Cardiac muscle cell (in vitro differentiated cells and primary cell): ENCODE results near the gene PGGT1B. TPM values are rescaled to one million over a fixed set of nuclear protein-coding genes. Genes with fewer than 3 reads are reported as not detected.

ENCODE experiments used
- DNase-seq, 2 donors: peaks; one replicate each; pipeline versions ENCODE4 v3.0.0 to v3.0.0-alpha.2; 2010 to 2017; ENCODE audit warnings: low read depth in 1 of 2, low spot score in 1 of 2
- H3K27ac ChIP-seq: fragments of 200-600 bp; sonication (generic); 2 replicates; pipeline ENCODE4 v1.5.1; 2016
- H3K27me3 ChIP-seq: fragments of 200-600 bp; sonication (generic); 2 replicates; pipeline ENCODE4 v1.6.0; 2016; ENCODE audit warnings: control low read depth
- H3K36me3 ChIP-seq: fragments of 200-600 bp; sonication (generic); 2 replicates; pipeline ENCODE4 v1.5.1; 2016; ENCODE audit warnings: control low read depth
- H3K4me1 ChIP-seq: fragments of 200-600 bp; sonication (generic); 2 replicates; pipeline ENCODE4 v1.8.1; 2017; ENCODE audit warnings: low read depth, mild to moderate bottlenecking, mixed run types
- H3K4me3 ChIP-seq: fragments of 200-600 bp; sonication (generic); 2 replicates; pipeline ENCODE4 v1.5.1; 2016; ENCODE audit warnings: mild to moderate bottlenecking
- H3K9me3 ChIP-seq: fragments of 200-600 bp; sonication (generic); 2 replicates; pipeline ENCODE4 v1.5.1; 2017; ENCODE audit warnings: low read depth, mild to moderate bottlenecking, control low read depth
- polyA plus RNA-seq: library from polyadenylated mRNA; unstranded; fragments of >200 nt; fragmentation: Nextera tagmentation; extraction: Ambion mirVana; gene quantifications from 2 replicates; pipeline ENCODE4 v1.2.1, GENCODE V29; 2016
- total RNA-seq: library from RNA; depleted of rRNA; stranded (reverse); fragments of >200 nt; gene quantifications from 2 replicates; pipeline ENCODE4 v1.2.3, GENCODE V29; 2016
- TF ChIP-seq, protein P1 (sequence below): IDR thresholded peaks from 2 replicates; pipeline ENCODE4 v1.5.1; 2012; ENCODE audit warnings: low read depth, mild to moderate bottlenecking, low read length

The PGGT1B gene
- total and polyA plus RNA-seq, 2 experiments from 2014 or later, result 6.9 to 12.8 TPM

GRCh38 chr5:115170134-115170928 lies 92.3 kb downstream of the PGGT1B start:
- Histone ChIP-seq H3K36me3 (no peaks in the 10 kb centered on the region), H3K27ac (no peak overlapping the region), H3K9me3 (no peaks in the 10 kb centered on the region), H3K4me1 (no peaks in the 10 kb centered on the region), H3K27me3 (peaks cover 59% of the 10 kb centered on the region), H3K4me3 (peak overlapping the region; percentile 65)
- TF ChIP-seq, protein P1, sequence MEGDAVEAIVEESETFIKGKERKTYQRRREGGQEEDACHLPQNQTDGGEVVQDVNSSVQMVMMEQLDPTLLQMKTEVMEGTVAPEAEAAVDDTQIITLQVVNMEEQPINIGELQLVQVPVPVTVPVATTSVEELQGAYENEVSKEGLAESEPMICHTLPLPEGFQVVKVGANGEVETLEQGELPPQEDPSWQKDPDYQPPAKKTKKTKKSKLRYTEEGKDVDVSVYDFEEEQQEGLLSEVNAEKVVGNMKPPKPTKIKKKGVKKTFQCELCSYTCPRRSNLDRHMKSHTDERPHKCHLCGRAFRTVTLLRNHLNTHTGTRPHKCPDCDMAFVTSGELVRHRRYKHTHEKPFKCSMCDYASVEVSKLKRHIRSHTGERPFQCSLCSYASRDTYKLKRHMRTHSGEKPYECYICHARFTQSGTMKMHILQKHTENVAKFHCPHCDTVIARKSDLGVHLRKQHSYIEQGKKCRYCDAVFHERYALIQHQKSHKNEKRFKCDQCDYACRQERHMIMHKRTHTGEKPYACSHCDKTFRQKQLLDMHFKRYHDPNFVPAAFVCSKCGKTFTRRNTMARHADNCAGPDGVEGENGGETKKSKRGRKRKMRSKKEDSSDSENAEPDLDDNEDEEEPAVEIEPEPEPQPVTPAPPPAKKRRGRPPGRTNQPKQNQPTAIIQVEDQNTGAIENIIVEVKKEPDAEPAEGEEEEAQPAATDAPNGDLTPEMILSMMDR, result no peak
- DNase-seq, result peak in 1 of 2 donors; percentile 69

- Histone ChIP-seq H3K4me1 (no peaks in the 10 kb centered on the region), H3K27me3 (peaks cover 51% of the 10 kb centered on the region), H3K9me3 (no peaks in the 10 kb centered on the region), H3K4me3 (peak within 1 kb of the TSS; percentile 65), H3K36me3 (no peaks in the 10 kb centered on the region), H3K27ac (peak within 1 kb of the TSS; percentile 36)
- TF ChIP-seq, protein P1, result peak; percentile 25
- DNase-seq, result peak; percentile 94 to 95
Measured at GRCh38 chr5:115169487-115170133, 93.1 kb downstream of the PGGT1B start, which contains the start of gene TRIM36. Gene TRIM36 (minus strand): TSS chr5:115169908. CDS start chr5:115169634, 274 bp downstream.

DNA sequence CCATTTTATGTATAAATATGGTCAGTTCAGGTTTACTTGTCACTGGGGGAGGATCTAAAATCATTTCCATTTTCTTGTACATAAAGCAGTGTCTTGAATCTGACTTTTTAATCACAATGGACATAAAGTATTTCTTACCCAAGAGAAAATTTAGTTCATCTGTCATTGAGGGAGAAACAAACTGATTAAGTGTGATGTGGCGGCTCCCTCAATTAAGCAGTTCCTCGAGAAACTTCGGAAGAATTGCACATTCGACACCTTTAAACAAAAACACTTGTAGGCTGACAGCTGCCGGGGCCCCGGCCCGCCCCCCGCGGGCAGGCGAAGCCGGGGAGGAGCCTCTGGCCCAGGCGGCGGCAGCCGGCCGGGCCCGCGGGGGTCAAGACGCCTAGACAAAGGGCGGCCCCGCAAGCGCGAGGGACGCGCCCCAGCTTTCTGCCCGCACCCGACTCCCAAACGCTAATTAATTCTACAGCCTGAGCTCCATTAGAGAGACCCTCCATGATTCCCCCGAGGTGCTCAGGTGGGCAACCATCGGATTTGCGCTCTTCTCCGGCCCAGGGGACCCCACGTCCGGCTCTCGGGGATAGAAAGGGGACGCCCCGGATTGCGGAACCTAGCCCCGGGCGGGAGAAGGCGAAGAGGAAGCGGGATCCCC lies 93.7 kb downstream of the PGGT1B start:
- peak in 1 of 2 donors; percentile 12 for DNase-seq
- TF ChIP-seq, protein P1, result no peak
- Histone ChIP-seq H3K27ac (no peak overlapping the region), H3K4me1 (no peaks in the 10 kb centered on the region), H3K27me3 (peaks cover 45% of the 10 kb centered on the region), H3K4me3 (peak overlapping the region; percentile 65), H3K9me3 (no peaks in the 10 kb centered on the region), H3K36me3 (no peaks in the 10 kb centered on the region)

DNA sequence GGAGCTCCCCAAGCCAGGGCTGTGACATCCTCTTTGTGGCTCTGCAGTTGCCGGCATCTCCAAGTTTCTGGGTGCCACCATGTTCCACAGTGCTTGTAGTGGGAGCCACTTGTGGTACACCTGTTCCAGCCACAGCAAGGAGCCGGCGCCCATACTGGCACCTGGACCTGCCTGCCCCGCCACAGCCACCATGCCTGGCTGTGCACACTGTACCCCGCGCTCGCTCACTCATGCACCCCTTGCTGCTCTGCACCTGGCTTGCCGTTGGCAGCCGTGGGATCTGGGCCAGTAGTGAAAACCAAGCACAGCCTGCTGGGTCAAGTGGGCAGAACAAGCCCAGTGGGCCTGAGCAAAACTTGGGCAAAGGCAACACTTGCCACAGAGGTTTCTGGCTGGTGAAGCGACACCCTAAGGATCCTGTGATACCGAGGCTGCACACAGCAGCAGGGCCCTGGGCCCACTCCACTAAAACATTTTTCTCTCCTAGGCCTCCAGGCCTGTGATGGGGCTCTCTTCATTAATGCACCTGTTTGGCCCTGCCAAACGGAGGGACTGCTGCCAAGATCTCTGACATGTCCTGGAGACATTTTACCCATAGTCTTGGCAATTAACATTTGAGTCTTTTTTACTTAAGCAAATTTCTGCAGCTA lies 95.8 kb downstream of the PGGT1B start:
- Histone ChIP-seq H3K27me3 (peaks cover 24% of the 10 kb centered on the region), H3K4me3 (no peak overlapping the region), H3K9me3 (no peaks in the 10 kb centered on the region), H3K4me1 (no peaks in the 10 kb centered on the region), H3K27ac (no peak overlapping the region), H3K36me3 (no peaks in the 10 kb centered on the region)
- DNase-seq, result no peak
- TF ChIP-seq, protein P1, result no peak

DNA sequence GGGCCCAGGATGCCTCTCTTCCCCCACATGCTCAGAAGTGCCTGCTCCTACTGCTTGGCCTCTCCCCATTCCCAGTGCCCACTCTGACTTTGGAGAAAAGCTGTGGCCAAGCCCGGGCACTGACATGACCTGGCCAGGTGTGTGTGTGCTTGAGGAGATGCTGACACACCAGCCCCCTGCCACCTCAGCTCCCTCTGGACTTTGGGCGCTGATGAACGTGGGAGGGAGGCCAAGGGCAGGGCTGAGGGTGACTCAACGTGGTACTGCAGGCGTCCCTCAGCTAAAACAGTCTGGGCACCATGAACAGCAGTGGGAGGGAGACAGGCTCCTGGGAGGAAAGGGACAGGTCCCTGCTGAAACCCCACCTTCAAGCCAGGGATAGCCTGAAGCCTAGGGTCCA lies 96.9 kb downstream of the PGGT1B start:
- no peaks in the 10 kb centered on the region for H3K4me1 ChIP-seq
- TF ChIP-seq, protein P1, result no peak
- no peak for DNase-seq
- H3K4me3 ChIP-seq, result no peak overlapping the region
- no peaks in the 10 kb centered on the region for H3K36me3 ChIP-seq
- H3K27ac ChIP-seq, result no peak overlapping the region
- H3K9me3 ChIP-seq, result no peaks in the 10 kb centered on the region
- H3K27me3 ChIP-seq, result peaks cover 13% of the 10 kb centered on the region
